Fibroblast of the aortic adventitia (primary cell): ENCODE results near the gene LUZP1. TPM values are rescaled to one million over a fixed set of nuclear protein-coding genes. Genes with fewer than 3 reads are reported as not detected.

Experiments
- DNase-seq: peaks from one replicate; pipeline ENCODE4 v3.0.0-alpha.2; 2010; ENCODE audit warnings: low read depth
- H3K4me3 ChIP-seq: 2 replicates; pipeline ENCODE4 v1.5.1; 2011; ENCODE audit warnings: low read depth, mild to moderate bottlenecking, control low read depth, low read length, moderate library complexity
- total RNA-seq: library from RNA; depleted of rRNA; stranded (reverse); fragments of >200 nt; gene quantifications from 2 replicates; pipeline ENCODE4 v1.2.3, GENCODE V29; 2012; ENCODE audit warnings: low replicate concordance
- TF ChIP-seq, protein P1 (sequence below): IDR thresholded peaks from 2 replicates; pipeline ENCODE4 v1.5.1; 2011; ENCODE audit warnings: mild to moderate bottlenecking, low read length, control low read depth, inconsistent platforms; ENCODE audit not compliant: insufficient read depth

The LUZP1 gene
- total RNA-seq, 1 donor: 26.2 TPM

DNA sequence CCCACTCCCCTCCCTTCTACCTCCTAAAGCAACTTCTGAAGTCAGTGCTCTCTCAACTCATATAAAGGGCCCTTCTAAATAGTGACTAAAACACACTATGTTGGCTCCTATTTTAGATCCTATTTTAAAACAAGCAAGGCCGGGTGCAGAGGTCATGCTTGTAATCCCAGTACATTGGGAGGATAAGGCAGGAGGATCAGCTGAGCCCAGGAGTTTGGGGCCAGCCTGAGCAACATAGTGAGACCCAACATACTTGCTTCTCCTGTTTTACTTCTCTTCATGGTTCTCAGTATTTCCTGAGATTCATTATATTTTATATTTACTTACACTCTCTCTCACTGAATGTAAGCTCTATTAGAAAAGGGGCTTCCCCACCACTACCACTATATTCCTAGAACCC, 42.5 kb downstream of the LUZP1 start:
- TF ChIP-seq, protein P1, sequence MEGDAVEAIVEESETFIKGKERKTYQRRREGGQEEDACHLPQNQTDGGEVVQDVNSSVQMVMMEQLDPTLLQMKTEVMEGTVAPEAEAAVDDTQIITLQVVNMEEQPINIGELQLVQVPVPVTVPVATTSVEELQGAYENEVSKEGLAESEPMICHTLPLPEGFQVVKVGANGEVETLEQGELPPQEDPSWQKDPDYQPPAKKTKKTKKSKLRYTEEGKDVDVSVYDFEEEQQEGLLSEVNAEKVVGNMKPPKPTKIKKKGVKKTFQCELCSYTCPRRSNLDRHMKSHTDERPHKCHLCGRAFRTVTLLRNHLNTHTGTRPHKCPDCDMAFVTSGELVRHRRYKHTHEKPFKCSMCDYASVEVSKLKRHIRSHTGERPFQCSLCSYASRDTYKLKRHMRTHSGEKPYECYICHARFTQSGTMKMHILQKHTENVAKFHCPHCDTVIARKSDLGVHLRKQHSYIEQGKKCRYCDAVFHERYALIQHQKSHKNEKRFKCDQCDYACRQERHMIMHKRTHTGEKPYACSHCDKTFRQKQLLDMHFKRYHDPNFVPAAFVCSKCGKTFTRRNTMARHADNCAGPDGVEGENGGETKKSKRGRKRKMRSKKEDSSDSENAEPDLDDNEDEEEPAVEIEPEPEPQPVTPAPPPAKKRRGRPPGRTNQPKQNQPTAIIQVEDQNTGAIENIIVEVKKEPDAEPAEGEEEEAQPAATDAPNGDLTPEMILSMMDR: no peak
- DNase-seq: no peak
- H3K4me3 ChIP-seq: no peak overlapping the region

DNA sequence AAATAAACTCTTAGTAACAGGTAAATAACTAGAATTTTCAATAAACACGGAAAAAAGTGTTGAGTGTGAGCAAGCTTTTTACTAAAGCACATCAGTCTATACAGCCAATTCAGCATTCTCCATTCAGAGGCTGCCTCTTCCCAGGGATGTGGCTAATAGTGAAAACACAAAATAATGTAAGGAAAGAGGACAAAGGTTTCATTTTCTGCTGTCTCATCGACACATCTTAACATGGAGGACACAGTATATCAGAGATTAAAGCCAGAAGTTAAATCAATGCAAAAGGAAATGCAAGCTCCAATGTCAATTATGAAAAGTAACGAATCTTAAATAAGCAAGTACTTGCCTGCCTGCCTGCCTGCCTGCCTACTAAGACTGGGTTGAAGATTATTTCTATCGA, 43.2 kb downstream of the LUZP1 start:
- TF ChIP-seq, protein P1: no peak
- DNase-seq: no peak

DNA sequence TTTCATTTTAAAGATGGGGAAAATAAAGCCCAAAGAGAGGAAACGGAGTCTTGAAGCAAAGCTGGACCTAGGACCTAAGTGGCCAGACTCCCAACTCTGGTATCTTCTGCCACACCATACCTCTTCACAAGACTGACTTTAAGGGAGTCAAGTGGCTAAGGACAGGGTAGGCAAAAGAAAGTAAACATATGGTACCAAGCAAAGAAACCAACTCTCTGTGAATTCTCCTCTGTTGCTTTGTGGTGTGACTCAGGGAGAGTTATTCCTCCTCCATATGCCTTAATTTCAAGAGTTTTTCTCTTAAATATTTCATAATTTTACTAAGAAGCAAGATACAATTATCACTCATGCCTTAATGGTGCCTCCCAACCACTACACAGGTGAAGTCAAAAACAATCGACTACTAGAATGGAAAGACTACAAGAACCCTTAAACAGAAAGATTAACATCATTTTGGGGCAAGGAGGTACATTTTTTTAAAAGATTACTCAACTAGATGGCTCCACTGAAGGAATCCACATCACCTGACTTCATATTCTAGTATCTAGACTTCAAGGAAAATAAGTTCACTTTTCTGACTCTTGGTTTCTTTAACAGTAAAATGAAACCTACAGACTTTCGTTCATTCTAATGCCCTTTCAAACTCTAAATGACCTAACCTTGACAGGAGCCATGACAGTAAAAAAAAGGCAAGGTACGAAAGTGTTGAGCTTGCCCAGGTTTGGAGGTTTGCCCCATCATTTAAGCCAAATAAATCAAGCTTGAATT, 44.2 kb downstream of the LUZP1 start:
- H3K4me3 ChIP-seq: no peak overlapping the region
- DNase-seq: no peak
- TF ChIP-seq, protein P1: no peak

More for the DNA sequence above, 43.2 kb downstream of the LUZP1 start:
- H3K4me3 ChIP-seq: no peak overlapping the region

DNA sequence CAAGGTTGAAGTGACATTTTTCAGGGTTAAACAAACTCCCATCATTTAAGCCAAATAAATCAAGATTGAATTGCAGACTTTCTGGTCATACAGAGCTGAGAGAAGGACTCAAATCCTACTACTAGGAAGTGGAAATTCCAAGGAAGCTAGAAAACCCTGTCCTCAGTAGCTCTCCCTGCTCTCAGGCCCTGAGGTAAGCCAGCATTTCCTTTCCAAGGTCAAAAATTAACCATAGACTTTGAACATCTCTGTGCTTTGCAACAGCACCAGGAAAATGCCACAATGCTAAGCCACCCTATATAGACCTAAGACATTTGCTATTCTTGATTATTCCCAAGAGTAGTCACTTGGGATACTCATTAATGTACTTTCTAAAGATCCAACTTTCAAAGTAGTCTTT, 45.1 kb downstream of the LUZP1 start:
- no peak for DNase-seq
- H3K4me3 ChIP-seq: no peak overlapping the region
- TF ChIP-seq, protein P1: no peak

DNA sequence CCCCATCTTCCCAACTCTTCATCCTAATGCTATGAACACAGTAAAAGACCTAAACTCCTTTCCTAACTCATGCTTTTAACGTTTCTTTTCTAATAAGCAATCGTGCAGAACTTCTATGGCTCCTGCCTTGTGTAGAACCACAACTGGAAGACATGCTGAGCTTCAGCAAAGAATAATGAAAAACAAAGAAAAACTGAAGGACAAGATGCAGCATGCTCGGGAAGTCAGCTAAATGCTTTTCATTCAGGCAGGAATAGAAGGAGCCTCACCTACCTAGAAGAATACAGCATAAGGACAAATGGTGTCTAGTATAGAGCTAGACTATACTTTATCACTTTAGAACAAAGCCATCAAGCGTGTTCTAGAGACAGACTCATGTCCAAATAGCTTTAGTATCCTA, 45.9 kb downstream of the LUZP1 start:
- H3K4me3 ChIP-seq: no peak overlapping the region
- no peak for DNase-seq
- TF ChIP-seq, protein P1: no peak

DNA sequence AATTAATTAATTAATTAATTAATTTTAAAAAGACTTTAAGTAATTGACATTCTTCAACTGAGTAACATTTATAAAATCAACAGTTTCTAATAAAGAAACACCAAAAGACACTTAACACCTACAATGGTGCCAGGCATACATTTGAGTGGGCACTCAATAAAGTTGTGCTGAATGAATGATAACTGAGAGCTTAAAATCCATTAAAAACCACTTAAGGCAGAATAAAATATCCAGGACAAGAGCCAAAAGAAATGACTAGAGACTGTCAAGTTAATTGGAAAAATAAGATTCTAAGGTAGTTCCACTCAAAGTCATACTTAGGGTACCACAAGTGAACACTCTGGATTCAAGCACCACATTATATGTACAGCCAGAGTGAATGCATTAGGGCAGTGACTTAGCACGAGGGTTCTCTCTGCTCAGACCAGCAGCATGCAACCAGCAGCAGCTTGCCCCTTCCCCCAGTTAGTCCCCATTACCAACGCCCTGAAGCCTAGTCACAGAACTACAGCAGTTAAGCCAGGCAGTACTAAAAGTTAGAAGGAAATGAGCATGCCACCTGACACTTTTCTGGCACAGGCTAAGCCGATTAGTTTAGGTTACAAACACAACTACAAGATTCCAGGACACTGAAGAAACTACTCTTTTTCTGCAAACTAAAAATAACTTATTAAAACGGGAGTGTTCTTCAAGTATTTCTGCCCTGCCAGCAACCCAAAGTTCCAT, 46.5 kb downstream of the LUZP1 start:
- TF ChIP-seq, protein P1: no peak
- peak overlapping the region; percentile 29 for H3K4me3 ChIP-seq
- peak; percentile 87 for DNase-seq
